CD14-positive monocyte (primary cell): ENCODE data around the gene PSMB11. TPM values are rescaled to one million over a fixed set of nuclear protein-coding genes. Genes with fewer than 3 reads are reported as not detected.
"Not testable (repeated sequence)": the region's sequence is repeated elsewhere in the genome, so short reads cannot be mapped to it uniquely, and the experiment has no call there.

ENCODE experiments used
- DNase-seq, 3 donors: peaks; one replicate each; pipeline ENCODE4 v3.0.0-alpha.2; 2011 to 2022
- H2AFZ ChIP-seq: 2 replicates; pipeline ENCODE4 v1.6.0; 2012; ENCODE audit warnings: mild to moderate bottlenecking, low read depth, low read length, inconsistent platforms; ENCODE audit not compliant: insufficient read depth, poor library complexity, severe bottlenecking
- H3K27ac ChIP-seq, 2 donors: 1 replicate in 1 of 2; 2 replicates in 1 of 2; pipeline ENCODE4 v1.5.1; 2012 to 2013; ENCODE audit warnings: low read length in 2 of 2, control low read depth in 1 of 2, inconsistent platforms in 1 of 2, low read depth in 1 of 2, mild to moderate bottlenecking in 1 of 2
- H3K27me3 ChIP-seq, 2 donors: one replicate each; pipeline versions ENCODE4 v1.6.0 to v1.6.1; 2011 to 2013; ENCODE audit warnings: low read length in 2 of 2; ENCODE audit not compliant: control insufficient read depth in 2 of 2, insufficient read depth in 2 of 2
- H3K36me3 ChIP-seq, 2 donors: replicated peaks in 1 of 2; 1 replicate in 1 of 2; 2 replicates in 1 of 2; pipeline versions ENCODE4 v1.5.1 to v1.6.1; 2012 to 2013; ENCODE audit warnings: low read length in 2 of 2, control low read depth in 1 of 2, inconsistent platforms in 1 of 2, mild to moderate bottlenecking in 1 of 2; ENCODE audit not compliant: insufficient read depth in 2 of 2, control insufficient read depth in 1 of 2
- H3K4me1 ChIP-seq, 2 donors: 1 replicate in 1 of 2; 2 replicates in 1 of 2; pipeline versions ENCODE4 v1.5.1 to v1.6.1; 2012 to 2013; ENCODE audit warnings: low read length in 2 of 2, control low read depth in 1 of 2, inconsistent platforms in 1 of 2, mild to moderate bottlenecking in 1 of 2, moderate library complexity in 1 of 2; ENCODE audit not compliant: insufficient read depth in 2 of 2, control insufficient read depth in 1 of 2
- H3K4me2 ChIP-seq: replicated peaks from 2 replicates; pipeline ENCODE3; 2012; ENCODE audit warnings: low read length, moderate library complexity, mild to moderate bottlenecking; ENCODE audit not compliant: poor library complexity, severe bottlenecking; ENCODE audit errors: extremely low read depth
- H3K4me3 ChIP-seq, 3 experiments: fragments of 200-600 bp in 1 of 3; sonication (generic) in 1 of 3; replicated peaks in 1 of 3; 1 replicate in 2 of 3; 2 replicates in 1 of 3; pipeline ENCODE4 v1.5.1; 2011 to 2013; ENCODE audit warnings: low read length in 3 of 3, mild to moderate bottlenecking in 3 of 3, control low read depth in 2 of 3, low read depth in 2 of 3, inconsistent platforms in 1 of 3, moderate library complexity in 1 of 3
- H3K79me2 ChIP-seq: 2 replicates; pipeline ENCODE4 v1.6.0; 2012; ENCODE audit warnings: mild to moderate bottlenecking, control low read depth, inconsistent platforms, low read length, moderate library complexity; ENCODE audit not compliant: insufficient read depth
- H3K9ac ChIP-seq: 2 replicates; pipeline ENCODE4 v1.6.0; 2017; ENCODE audit warnings: low read length, mild to moderate bottlenecking; ENCODE audit not compliant: insufficient read depth, poor library complexity, severe bottlenecking
- H3K9me3 ChIP-seq, 2 donors: replicated peaks in 1 of 2; 1 replicate in 1 of 2; 2 replicates in 1 of 2; pipeline versions ENCODE4 v1.5.1 to v1.6.1; 2012 to 2013; ENCODE audit warnings: low read length in 2 of 2, control low read depth in 1 of 2; ENCODE audit not compliant: control insufficient read depth in 1 of 2, insufficient read depth in 1 of 2
- H4K20me1 ChIP-seq: 2 replicates; pipeline ENCODE4 v1.6.0; 2012; ENCODE audit warnings: mild to moderate bottlenecking, low read length, control low read depth, moderate library complexity; ENCODE audit not compliant: insufficient read depth
- H3K27ac Mint-ChIP-seq, 7 donors: one replicate each; pipeline ENCODE4 v1.8.0; 2020; ENCODE audit warnings: mild to moderate bottlenecking in 7 of 7, mixed read lengths in 7 of 7, moderate library complexity in 6 of 7, inconsistent platforms in 2 of 7
- H3K27me3 Mint-ChIP-seq, 3 donors: one replicate each; pipeline ENCODE4 v1.8.0; 2021 to 2022; ENCODE audit warnings: low read depth in 3 of 3, mild to moderate bottlenecking in 3 of 3, mixed read lengths in 3 of 3, moderate library complexity in 3 of 3, inconsistent platforms in 1 of 3
- H3K36me3 Mint-ChIP-seq, 2 donors: one replicate each; pipeline ENCODE4 v1.8.0; 2020; ENCODE audit warnings: mixed read lengths in 2 of 2, inconsistent platforms in 1 of 2, mild to moderate bottlenecking in 1 of 2
- H3K4me1 Mint-ChIP-seq: one replicate; pipeline ENCODE4 v1.8.0; 2020; ENCODE audit warnings: mild to moderate bottlenecking, mixed read lengths
- H3K4me3 Mint-ChIP-seq, 2 donors: one replicate each; pipeline ENCODE4 v1.8.0; 2020; ENCODE audit warnings: mild to moderate bottlenecking in 2 of 2, mixed read lengths in 2 of 2, moderate library complexity in 1 of 2
- H3K9me3 Mint-ChIP-seq, 7 donors: one replicate each; pipeline ENCODE4 v1.8.0; 2020 to 2022; ENCODE audit warnings: mixed read lengths in 7 of 7, mild to moderate bottlenecking in 6 of 7, moderate library complexity in 6 of 7, inconsistent platforms in 2 of 7
- WGBS: methylation state at CpG from one replicate; pipeline ENCODE4 v1.1.5; 2013; ENCODE audit warnings: missing lambda C conversion rate; ENCODE audit not compliant: insufficient coverage; 5-methylcytosine and 5-hydroxymethylcytosine counted together
- intact Hi-C, 2 donors: fragments of 100-400 bp; cut with micrococcal nuclease; formaldehyde crosslinking; loops; one replicate each; pipeline versions ENCODE4 v1.15.0 to v1.15.1; 2023
- polyA plus RNA-seq, 3 donors: library from polyadenylated mRNA; depleted of rRNA in 1 of 3; unstranded in 2 of 3; stranded (reverse) in 1 of 3; fragments of 300-500 nt in 2 of 3; fragments of >200 nt in 1 of 3; fragmentation: Illumina TruSeq in 2 of 3; gene quantifications; 1 replicate in 2 of 3; 2 replicates in 1 of 3; pipeline ENCODE4 v1.2.3, GENCODE V29; 2012 to 2021
- TF ChIP-seq, protein P1 (sequence below): fragments of 200-600 bp; IDR thresholded peaks from one replicate; pipeline ENCODE4 v1.8.0; 2022; ENCODE audit warnings: antibody characterized with exemption, mild to moderate bottlenecking

PSMB11 gene
- polyA plus RNA-seq, 3 donors = not detected

DNA sequence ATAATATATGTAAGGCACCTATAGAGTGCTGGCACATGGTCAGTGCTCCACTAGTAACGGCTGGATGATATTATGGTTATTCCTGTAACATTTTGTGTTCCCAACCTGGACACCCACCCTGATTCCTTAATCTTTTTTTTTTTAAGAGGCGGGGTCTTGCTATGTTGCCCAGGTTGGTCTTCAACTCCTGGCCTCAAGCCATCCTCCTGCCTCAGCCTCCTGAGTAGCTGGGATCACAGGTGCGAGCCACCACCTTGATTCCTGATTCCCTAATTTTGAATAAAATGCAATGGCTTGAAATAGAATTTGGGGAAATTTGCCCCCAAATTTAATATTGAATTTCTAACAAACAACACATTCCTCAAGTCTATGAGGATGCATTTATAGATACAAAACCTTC, 39.4 kb upstream of the PSMB11 start:
- H3K27me3 Mint-ChIP-seq = no peaks in the 10 kb centered on the region
- no peak overlapping the region for H3K4me3 Mint-ChIP-seq
- Histone ChIP-seq H3K27ac (no peak overlapping the region), H3K9ac (no peak overlapping the region), H2AFZ (no peak overlapping the region), H4K20me1 (no peaks in the 10 kb centered on the region), H3K4me1 (peaks cover 13 to 16% of the 10 kb centered on the region in 2 donors), H3K9me3 (no peaks in the 10 kb centered on the region), H3K4me2 (no peak overlapping the region), H3K79me2 (peaks cover 5% of the 10 kb centered on the region), H3K36me3 (peaks cover 3 to 11% of the 10 kb centered on the region in 2 donors), H3K4me3 (no peak overlapping the region), H3K27me3 (no peaks in the 10 kb centered on the region)
- no CpG with 5 or more reads among the region's 3 CpGs for WGBS
- DNase-seq = no peak
- H3K27ac Mint-ChIP-seq = no peak overlapping the region
- TF ChIP-seq, protein P1, sequence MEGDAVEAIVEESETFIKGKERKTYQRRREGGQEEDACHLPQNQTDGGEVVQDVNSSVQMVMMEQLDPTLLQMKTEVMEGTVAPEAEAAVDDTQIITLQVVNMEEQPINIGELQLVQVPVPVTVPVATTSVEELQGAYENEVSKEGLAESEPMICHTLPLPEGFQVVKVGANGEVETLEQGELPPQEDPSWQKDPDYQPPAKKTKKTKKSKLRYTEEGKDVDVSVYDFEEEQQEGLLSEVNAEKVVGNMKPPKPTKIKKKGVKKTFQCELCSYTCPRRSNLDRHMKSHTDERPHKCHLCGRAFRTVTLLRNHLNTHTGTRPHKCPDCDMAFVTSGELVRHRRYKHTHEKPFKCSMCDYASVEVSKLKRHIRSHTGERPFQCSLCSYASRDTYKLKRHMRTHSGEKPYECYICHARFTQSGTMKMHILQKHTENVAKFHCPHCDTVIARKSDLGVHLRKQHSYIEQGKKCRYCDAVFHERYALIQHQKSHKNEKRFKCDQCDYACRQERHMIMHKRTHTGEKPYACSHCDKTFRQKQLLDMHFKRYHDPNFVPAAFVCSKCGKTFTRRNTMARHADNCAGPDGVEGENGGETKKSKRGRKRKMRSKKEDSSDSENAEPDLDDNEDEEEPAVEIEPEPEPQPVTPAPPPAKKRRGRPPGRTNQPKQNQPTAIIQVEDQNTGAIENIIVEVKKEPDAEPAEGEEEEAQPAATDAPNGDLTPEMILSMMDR = no peak
- no peaks in the 10 kb centered on the region for H3K9me3 Mint-ChIP-seq
- H3K36me3 Mint-ChIP-seq = peaks cover 2 to 18% of the 10 kb centered on the region in 2 donors
- intact Hi-C loops = loop anchor here in 1 of 2 donors (10.0 kb wide), 1 partner anchor 1442 kb away; the partner anchor contains the start of gene SDR39U1
- peaks cover 9% of the 10 kb centered on the region for H3K4me1 Mint-ChIP-seq

DNA sequence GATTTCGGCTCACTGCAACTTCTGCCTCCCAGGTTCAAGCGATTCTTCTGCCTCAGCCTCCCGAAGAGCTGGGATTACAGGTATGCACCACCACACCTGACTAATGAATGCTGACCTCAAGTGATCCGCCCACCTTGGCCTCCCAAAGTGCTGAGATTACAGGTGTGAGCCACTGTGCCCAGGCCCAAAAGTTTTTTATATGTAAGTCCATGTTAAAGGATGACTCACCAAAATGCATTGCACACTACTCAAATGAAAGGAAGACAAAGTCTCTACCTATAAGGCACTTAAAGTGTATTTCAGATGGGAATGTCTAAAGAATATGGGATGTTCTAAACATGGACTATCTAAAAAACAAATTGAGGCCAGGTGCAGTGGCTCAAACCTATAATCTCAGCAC, 37.7 kb upstream of the PSMB11 start:
- intact Hi-C loops = loop anchor here in 1 of 2 donors (10.0 kb wide), 1 partner anchor 1441 kb away; the partner anchor contains the start of gene SDR39U1
- H3K4me3 Mint-ChIP-seq, H3K36me3 ChIP-seq, H2AFZ ChIP-seq, H4K20me1 ChIP-seq, H3K27me3 ChIP-seq, H3K27ac ChIP-seq, H3K9ac ChIP-seq, H3K4me3 ChIP-seq, H3K9me3 ChIP-seq, DNase-seq, H3K27me3 Mint-ChIP-seq, H3K4me2 ChIP-seq, H3K9me3 Mint-ChIP-seq, H3K27ac Mint-ChIP-seq: not testable (repeated sequence)
- WGBS = 100% methylated on average over 3 of the region's 4 CpGs
- H3K79me2 ChIP-seq = peaks cover 22% of the 10 kb centered on the region
- H3K4me1 Mint-ChIP-seq = peaks cover 17% of the 10 kb centered on the region
- peaks cover 2 to 11% of the 10 kb centered on the region in 2 donors for H3K36me3 Mint-ChIP-seq
- H3K4me1 ChIP-seq = peaks cover 23 to 32% of the 10 kb centered on the region in 2 donors
